GM19240 (cell line): ENCODE measurements around the gene SYNPR.
"Not testable (repeated sequence)": the region's sequence is repeated elsewhere in the genome, so short reads cannot be mapped to it uniquely, and the experiment has no call there.

Experiments
- DNase-seq: peaks from one replicate; pipeline ENCODE4 v3.0.0; 2011; ENCODE audit warnings: low spot score; ENCODE audit not compliant: insufficient read length

Gene SYNPR

DNA sequence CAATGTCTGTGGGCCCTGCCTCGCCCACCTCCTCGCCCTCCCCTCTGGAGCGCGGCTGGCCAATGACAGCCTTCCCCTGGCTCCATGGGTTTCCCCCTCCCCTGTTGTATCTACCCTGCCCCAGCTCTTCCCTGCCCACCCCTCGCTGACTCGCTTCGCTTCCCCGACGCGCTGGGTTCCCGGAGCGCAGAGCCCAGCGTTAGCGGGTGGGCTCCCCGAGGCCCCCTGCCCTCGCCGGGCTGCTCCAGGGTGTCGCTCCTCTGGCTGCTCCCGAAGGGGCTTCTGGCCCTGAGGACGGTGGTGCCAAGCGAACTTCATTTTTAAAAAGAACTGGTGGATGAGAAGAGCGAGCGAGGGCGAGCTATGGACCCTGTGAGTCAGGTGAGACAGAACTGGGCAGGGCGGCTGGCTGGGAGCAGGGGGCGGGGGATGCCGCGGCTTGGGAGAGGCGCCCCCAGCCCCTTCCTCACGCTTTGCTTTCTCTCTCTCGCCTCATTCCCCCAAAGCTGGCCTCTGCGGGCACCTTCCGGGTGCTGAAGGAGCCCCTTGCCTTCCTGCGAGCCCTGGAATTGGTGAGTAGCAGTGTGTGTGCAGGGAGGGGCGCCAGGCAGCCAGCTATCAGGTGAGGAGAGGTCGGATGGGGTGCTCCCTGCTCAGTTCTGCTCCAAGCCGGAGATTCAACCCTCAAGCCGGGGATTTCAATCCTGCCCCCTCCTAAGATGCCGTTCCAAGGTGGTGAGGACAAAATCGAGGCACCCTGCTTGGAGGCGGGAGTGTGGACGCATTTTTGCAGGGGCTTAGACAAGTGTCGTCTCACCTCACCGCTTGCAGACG lies at the start of gene SYNPR:
Gene SYNPR (plus strand): TSS at position 138 of the 834 bp plus-strand sequence.
- no peak for DNase-seq

DNA sequence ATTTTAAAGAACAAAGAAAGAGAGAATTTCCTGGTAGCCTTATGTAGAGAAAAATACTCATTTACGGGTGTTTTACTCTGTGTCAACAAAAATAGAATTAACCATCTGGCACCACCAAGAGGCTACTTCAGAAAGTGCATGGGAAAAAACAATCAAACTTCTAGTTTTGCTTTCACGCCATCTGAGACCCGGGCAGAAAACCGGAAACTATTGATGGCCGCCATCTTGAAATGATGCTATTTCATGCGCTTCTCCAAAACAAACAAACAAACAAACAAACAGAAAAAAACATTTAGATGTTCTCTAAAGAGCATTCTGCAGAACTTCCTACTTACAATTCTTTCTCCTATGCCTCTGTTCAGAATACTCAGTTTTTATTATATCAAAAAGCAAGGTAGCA lies 49.4 kb upstream of the SYNPR start:
- peak; percentile 4 for DNase-seq

DNA sequence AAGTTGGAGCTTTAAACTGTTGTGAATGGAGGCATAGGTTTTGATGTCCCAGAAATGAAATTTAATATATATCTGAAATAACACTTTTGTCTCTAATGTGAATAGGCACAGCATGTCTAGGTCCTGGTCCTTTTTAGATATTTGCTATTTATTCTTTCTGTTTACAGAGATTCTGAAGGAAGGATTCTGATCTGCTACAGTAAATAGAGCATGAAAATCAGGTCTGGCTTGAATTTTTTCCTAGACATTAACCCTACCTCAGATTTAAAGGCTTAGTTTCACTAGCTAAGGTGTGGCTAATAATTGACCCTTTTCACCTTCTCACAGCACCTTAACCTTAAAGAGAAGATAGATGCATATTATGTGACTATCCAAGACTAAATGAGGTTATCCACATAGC lies 48.0 kb upstream of the SYNPR start:
- DNase-seq = no peak

DNA sequence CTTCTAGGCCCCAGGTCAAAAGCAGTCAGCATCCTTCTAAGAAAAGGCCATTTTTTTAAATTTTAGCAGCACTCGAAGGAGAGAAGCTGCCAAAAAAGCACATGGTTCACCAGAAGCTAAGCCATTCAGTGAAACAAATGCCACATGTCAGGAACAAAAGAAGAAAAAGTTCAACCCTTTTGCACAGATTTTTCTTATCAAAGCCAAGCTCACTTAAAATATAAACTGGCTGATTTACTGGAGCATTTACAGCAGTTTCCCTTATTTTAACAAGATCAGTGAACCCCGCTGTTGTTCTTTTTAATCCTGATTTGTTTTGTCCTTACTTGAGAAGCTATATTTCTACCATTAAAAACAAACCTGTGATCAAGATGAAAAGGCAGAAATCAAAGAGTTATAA lies 46.5 kb upstream of the SYNPR start:
- no peak for DNase-seq

DNA sequence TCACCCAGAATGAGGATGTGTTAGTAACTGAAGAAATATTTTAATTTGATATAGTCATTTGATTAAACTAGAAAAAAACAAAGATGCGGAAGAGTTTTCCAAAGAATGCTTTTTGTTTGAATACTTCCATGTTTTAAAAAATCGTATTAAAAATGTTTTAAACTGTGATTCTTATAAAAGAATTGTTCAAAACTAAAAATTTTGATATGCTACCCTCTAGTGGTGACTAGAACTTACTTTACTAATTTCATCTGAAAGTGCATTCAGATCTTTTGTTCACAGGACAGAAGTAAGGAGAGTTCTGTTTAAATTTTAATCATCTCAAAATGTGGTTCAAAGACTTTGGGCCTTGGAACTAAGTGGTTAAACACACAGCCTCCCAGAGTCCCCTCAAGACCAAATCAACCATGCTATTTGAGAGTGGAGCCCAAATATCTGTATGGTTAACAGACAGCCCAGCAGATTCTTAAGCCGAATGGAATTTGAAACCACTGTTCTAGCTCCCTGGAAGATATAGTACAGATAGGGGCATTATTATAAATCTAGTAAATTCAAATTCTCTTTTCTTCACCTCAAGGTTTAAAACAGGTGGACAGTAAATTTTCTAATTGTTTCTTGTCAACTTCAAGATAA lies 45.2 kb upstream of the SYNPR start:
- DNase-seq = no peak

DNA sequence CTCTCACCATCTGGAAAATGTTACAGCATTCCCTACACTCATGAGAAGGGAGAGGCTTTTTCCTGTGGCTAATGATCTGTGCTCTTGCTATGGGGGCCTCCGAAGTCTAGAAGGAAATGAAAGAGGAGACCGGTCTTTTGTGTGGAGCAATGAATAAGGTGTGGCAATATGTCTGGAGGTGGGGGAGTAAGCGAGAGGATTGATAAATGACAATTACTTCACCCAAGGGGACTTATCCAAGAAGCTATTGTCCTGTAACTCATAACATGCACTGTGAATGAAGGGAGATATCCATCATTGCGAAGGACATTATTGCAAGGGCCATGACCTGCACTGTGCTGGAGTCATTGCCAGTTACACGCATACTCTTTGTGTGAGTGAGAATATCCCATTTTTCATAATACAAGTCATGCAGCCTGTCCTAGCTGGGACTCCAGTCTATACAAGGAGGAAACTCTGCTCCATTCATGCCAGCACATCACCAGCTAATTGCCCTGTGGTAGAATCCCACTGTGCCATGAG lies 37.7 kb upstream of the SYNPR start:
- no peak for DNase-seq

DNA sequence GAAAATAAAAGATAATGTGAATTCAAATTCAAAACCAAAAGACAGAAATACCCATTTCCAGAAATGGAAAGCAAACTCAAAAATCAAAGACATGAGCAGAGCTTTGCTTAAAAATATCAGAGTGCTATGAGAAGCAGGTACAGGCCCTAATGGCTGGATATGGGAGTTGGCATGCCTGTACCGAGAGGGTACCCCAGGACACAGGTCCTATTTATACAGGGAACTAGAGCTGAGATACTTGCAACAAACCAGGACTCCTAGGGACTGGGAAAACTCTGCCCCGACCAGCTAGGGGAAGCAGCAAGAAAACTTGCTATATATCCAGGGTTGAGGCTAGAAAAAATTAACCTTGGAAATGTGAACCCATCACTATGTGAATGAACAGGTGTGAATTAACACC lies 36.0 kb upstream of the SYNPR start:
- no peak for DNase-seq

DNA sequence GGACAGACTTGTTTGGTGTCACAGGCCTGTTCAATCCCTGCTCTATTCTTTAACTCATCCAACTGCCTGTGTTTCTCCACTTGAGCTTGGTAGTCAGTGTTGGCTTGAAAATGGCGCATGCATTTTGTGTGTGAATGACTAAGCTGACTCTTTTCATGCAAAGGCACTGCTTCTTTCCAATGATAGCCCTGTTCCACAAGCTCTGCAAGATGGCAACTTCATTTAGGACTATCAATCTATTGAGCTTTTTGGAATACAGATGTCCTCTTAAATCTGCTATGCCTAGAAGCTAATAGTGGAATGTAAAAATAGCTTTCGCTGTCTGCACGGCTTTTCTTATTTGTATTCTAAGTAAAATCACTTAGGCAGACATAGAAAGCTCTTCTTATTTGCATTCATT lies 33.6 kb upstream of the SYNPR start:
- no peak for DNase-seq

DNA sequence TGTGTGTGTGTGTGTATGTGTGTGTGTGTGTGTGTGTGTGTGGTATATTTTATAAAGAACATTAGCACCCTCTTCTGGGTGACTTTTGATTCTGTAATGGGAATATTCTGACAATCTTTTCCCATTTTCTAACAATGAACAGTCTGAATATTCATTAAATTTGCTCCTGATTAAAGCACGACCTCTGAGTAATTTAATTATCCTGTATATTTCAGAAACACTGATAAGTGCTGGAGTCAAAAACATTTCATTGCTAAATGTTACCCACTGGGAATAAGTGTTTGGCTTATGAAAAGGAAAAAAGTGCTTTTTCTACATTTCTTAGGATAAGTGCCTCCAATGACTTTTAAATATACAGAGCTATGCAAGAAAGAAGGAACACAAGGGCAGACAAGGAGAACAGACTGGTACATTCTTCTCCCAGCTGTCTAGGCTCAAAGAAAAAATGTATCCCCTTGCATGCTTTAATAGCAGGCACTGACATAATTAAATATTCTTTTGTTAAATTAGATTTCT lies 32.3 kb upstream of the SYNPR start:
- DNase-seq = no peak

DNA sequence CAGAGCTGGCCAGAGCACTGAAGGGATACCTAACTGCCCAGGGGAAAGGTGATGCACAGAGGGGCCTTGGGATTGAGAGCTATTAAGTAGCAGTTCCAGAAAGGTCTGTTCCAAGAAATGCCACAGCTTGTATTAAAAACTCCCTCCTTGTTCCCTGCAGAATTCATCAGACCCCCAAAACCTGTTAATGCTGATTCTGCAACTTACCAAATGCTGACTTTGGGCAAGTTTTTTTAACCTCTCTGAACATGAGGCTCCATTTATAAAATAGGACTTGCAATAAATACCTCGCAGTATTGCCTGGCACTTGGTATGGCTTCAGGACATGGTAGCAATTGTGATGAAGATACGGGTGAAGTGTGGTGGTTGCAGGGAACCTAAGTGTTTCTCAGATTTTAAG lies 30.1 kb upstream of the SYNPR start:
- DNase-seq = no peak

DNA sequence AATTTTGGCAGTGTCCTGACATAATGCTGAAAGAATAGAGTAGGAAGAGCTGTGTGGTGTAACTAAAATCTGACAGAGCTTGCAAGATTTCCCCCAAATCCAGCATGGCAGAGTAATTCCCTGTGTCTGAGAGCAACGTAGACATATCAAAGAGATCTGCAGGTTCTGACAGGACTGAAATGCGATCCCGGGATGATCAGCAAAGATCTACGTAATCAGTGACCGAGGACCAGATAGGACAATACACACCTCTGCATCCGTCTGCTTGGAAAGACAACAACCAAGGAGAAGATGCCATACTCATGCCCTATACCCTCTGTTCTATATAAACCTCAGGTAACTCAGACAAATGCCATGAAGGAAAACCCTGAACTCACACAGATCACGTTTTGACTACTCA lies 26.6 kb upstream of the SYNPR start:
- DNase-seq = no peak

DNA sequence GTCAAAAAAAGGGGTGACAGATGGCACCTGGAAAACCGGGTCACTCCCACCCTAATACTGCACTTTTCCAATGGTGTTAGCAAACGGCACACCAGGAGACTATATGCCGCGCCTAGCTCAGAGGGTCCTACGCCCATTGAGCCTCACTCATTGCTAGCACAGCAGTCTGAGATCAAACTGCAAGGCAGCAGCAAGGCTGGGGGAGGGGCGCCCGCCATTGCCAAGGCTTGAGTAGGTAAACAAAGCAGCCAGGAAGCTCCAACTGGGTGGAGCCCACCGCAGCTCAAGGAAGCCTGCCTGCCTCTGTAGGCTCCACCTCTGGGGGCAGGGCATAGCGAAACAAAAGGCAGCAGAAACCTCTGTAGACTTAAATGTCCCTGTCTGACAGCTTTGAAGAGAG lies 22.3 kb upstream of the SYNPR start:
- not testable (repeated sequence) for DNase-seq

DNA sequence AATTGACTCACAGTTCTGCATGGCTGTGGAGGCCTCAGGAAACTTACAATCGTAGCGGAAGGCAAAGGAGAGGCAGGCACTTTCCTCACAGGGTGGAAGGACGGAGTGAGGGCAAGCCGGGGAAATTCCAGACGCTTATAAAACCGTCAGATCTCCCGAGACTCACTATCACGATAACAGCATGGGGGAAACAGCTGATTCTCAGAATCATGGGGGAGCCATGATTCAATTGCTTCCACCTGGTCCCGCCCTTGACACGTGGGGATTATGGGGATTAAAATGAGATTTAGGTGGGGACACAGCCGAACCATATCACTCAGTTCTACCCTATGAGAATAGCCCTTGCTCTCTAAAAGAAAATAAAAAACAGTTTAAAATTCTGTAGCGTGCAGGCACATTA lies 13.4 kb upstream of the SYNPR start:
- no peak for DNase-seq

DNA sequence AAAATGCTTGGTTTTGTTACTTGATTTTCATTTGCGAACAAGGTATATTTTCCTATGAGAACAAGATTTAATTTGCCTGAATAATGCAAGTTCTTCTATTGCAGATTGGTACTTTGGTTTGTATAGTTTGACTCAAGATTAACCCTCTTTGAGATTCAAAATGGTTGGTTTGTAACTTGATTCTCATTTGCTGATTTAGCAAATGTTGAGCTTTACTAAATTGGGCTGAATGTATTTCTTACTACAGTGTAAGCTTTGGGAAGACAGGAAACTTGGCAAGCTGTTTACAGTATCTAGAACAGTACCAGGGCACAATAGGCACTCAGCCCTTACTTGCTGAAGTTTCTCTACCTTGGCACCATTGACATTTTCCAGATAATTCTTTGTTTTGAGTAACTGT lies 3.7 kb upstream of the SYNPR start:
- DNase-seq = no peak

DNA sequence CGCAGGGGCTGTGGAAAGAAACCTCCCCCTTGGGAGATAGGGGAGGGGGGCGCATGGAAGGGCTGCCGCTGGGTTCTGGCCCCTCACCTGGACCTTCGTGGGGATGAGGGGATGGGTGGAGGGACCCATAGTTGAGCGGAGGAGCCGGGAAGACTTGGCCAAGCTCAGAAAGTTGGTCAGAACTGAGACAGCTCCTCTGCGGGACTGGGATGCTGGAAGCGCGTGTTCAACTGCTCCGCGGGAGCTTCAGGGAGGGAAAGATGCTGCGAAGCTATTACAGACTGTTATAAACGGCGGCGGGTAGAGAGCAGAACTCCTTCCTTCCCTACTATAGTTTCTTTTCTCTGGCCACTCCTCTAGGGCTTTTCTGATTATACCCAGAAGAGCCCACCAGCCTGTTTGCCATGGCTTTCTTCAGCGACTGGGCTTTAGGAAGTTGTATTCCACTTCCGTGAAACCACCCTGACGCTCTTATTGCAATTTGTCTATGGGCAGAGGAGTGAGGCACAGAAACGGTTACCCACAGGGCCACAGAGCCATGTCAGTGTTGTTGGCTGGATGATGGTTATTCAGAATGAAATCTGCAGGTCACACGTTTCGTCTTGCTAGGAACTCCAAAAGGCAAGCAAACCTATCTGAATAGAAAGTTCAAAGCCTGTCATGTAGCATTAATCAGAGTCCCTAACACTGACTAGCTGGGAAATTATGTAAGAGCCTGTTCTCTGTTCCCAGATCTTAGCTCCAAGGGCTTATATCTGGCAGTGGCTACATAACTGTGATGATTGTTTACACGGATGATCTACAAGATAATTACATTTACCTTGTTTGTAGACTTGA lies 1.1 kb downstream of the SYNPR start:
- no peak for DNase-seq

DNA sequence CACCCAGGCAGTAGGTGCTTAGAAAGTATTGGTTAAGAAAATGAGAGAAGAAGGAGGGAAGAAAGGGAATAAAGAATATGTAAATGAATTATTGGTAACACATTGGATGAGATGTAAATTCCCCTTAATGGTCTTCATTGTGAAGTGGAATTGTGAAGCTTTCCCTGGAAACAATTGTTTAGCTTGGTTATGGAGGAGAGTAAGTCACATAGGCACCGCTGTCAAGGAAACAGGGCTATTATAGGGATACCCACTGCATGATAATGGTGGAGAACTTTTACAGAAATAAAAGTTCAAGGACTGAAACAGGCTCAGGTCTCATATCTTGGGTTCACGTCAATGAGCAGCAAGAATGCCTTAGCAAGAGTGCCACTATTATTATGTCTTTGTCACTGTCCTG lies 9.5 kb downstream of the SYNPR start:
- DNase-seq = no peak

DNA sequence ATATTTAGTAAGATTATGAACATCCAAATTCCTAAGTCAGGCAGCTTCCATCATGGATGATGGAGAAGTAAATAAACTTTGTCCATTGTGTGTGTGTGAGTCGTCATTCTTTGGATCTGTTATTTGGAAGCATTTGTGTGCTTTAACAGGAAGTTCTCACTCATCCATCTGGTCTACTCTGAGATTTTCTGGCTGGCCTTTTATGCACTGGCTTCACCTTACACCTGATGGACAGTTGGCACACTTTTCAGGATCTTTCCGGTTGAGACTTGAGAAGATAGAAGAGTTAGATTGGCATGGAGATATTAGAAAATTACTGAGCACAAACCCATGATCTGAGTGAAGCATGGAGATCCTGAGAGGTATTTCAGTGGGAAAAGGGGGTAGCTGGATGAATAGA lies 12.6 kb downstream of the SYNPR start:
- no peak for DNase-seq

DNA sequence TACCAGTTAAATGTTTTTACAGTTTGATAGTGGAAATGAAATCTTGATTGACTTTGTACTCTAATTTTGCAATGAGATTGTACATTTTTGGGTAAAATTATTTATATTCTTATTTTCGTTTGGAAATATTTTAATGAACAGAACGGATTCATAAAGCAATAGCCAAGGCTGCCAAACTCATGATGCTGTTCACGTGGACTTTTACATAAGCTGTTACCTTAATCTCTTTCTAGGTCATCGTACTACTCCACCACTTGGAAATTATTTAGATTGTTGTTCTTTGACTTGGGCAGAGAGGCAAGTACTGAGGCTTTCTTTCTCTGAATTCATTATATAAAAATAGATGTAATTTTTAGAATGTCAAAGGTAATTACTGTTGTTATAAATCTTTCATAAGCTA lies 16.2 kb downstream of the SYNPR start:
- no peak for DNase-seq

DNA sequence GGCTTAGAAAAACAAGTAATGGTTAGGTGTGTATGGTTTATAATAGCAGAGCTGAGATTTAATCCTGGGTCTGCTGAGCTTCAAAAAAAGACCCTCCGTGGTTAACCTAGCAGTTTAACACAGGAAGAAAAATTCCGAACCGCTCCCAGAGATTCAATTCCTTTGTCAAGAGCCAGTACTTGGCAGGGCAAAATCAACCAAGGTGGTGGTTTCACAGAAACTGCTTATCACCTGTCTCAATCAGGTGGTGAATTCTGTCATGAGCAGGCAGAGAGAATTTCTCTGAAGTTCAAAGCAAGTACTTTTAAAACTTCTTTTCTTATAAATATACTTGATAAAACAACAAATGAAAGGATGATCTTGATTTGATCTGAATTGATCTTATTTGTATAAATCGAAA lies 17.2 kb downstream of the SYNPR start:
- DNase-seq = no peak

DNA sequence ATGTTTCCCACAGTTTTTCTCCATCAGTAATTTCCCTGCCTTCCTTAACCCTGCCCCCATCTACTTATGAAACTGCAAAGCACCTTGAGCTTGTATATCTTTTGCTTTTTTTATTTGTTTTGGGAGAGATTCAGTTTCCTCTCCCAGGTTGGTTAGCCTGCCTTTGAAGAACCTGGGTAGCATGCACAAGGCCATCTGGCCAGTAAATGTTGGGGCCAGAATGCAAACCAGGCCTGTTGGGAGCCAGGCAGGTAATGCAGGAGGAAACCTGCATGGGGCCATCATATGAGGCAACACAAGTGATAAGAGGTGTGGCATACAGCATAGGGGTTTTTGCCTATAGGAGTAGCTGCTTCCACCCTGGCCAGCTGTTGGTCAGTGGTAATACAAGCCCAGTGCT lies 17.7 kb downstream of the SYNPR start:
- DNase-seq = no peak

DNA sequence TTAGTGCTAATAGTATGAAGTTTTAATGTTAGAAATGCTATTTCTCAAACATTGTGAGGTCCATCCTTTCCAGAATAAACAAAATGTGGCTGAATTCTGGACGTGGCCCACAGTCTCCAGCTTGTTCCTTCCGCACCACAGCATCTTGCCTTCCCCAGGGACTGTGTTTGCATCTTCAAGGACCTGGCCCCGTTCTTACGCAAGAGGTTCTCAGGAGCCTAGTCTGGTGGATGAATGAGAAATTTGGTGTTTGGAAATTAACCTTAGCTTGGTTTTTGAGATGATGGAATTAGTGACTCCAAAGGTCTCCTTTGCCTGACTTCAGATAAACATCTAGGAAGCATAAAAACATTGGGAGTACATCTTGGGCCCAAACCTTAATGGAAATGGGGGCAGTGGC lies 18.1 kb downstream of the SYNPR start:
- no peak for DNase-seq

DNA sequence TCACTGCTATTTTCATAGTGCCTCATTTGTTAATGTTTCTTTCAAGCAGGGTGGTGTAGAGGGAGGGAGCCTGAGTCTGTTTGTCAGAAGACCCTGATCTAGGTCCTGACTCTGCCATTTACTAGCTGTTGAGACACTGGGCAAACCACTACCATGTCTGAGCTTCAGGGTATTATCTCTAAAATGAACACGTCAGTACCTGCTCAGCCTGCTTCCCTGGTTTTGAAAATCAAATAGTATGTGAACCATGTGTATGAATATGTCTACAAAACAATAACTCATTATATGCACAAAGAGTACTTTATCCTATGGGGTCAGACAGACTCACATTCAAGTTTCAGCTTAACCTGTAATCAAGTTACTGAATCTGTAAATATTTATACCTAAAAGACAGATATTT lies 25.1 kb downstream of the SYNPR start:
- no peak for DNase-seq
